Ovary (tissue), 9 donors: ENCODE results near the gene BMF. TPM values are rescaled to one million over a fixed set of nuclear protein-coding genes. Genes with fewer than 3 reads are reported as not detected.

Source experiments
- DNase-seq, 5 donors: peaks; one replicate each; pipeline ENCODE4 v3.0.0-alpha.2; 2019 to 2020
- H3K27ac ChIP-seq, 2 donors: fragments of 200-600 bp; one replicate each; pipeline versions ENCODE4 v1.5.1 to v1.8.0; 2019 to 2022
- H3K27me3 ChIP-seq: fragments of 200-600 bp; one replicate; pipeline ENCODE4 v1.8.0; 2022
- H3K36me3 ChIP-seq: fragments of 200-600 bp; sonication (generic); one replicate; pipeline ENCODE4 v1.5.1; 2019
- H3K4me1 ChIP-seq: one replicate; pipeline ENCODE4 v1.8.1; 2013; ENCODE audit warnings: mild to moderate bottlenecking, moderate library complexity; ENCODE audit not compliant: insufficient read depth
- H3K4me3 ChIP-seq: fragments of 200-600 bp; sonication (generic); one replicate; pipeline ENCODE4 v1.5.1; 2017
- H3K9me3 ChIP-seq, 2 donors: fragments of 200-600 bp in 1 of 2; sonication (generic) in 1 of 2; one replicate each; pipeline versions ENCODE4 v1.5.1 to v1.8.1; 2013 to 2019; ENCODE audit warnings: mild to moderate bottlenecking in 1 of 2, moderate library complexity in 1 of 2
- CTCF ChIP-seq, 3 donors: fragments of 450-650 bp in 2 of 3; fragments of 200-600 bp in 1 of 3; IDR thresholded peaks; one replicate each; pipeline versions ENCODE4 v1.5.1 to v1.8.0; 2016 to 2022; ENCODE audit warnings: antibody characterized with exemption in 3 of 3, mild to moderate bottlenecking in 1 of 3
- EP300 ChIP-seq: sonication (generic); formaldehyde crosslinking; IDR thresholded peaks from one replicate; pipeline ENCODE4 v1.6.1; 2017; ENCODE audit warnings: antibody characterized with exemption
- POLR2A ChIP-seq: fragments of 450-650 bp; IDR thresholded peaks from one replicate; pipeline ENCODE4 v1.6.1; 2017; ENCODE audit warnings: antibody characterized with exemption, mild to moderate bottlenecking, moderate library complexity
- WGBS, 3 donors: extraction: QIAGEN DNeasy Blood & Tissue Kit in 1 of 3; methylation state at CpG; one replicate each; pipeline versions ENCODE4 v1.1.5 to v1.1.7; 2013 to 2017; 5-methylcytosine and 5-hydroxymethylcytosine counted together
- intact Hi-C, 4 donors: fragments of 100-400 bp; cut with DNase I; formaldehyde crosslinking; loops; one replicate each; pipeline versions ENCODE4 v1.11.0 to v1.15.1; 2022 to 2023
- polyA plus RNA-seq, 2 donors: library from polyadenylated mRNA; stranded (reverse); fragments of 200-250 nt in 1 of 2; fragments of 350-450 nt in 1 of 2; fragmentation: Illumina TruSeq in 1 of 2; extraction: RNeasy Lipid Tissue Mini Kit (QIAGEN cat#74804) in 1 of 2; gene quantifications; one replicate each; pipeline ENCODE4 v1.2.3, GENCODE V29; 2013 to 2014
- total RNA-seq, 7 donors: library from RNA; depleted of rRNA in 2 of 7; stranded (reverse); fragments of >200 nt in 2 of 7; fragmentation: NEBNext Ultra II Directional in 3 of 7; extraction: Animal tissue kit (Norgen Biotek cat#: 25700) in 3 of 7; gene quantifications; one replicate each; pipeline versions ENCODE4 v1.1.0 to v1.2.4, GENCODE V29; 2016 to 2023
- donor health status: DM: no; HTN: no; CAD: no; lungs with moderate emphysema.
- donor health status: DM: no; HTN: no; CAD: no.
- donor health status: Bipolar disorder and iron deficiency.
- donor health status: DM: yes; HTN: yes; CAD: no.
- donor health status: DM: no; HTN: no; CAD: no.
- donor health status: DM: yes; HTN: yes; CAD: no.

Gene BMF
- total and polyA plus RNA-seq, 9 donors, result 5.7 to 26.5 (median 17.2) TPM

- no peaks in the 10 kb centered on the region for H3K9me3 ChIP-seq
- WGBS, 3 donors, result 1 to 3% (median 2%) methylated on average over 12 of the region's 12 CpGs
- intact Hi-C loops, result no loop called here
- peak; percentile 71 to 78 (median 76) for DNase-seq
- peaks cover 8% of the 10 kb centered on the region for H3K4me1 ChIP-seq
- no peaks in the 10 kb centered on the region for H3K36me3 ChIP-seq
- peak overlapping the region; percentile 30 for H3K4me3 ChIP-seq
- H3K27ac ChIP-seq, result peak overlapping the region; percentile 23 to 84
- no peak for TF ChIP-seq POLR2A
- TF ChIP-seq CTCF (IDR thresholded peaks at IDR 0.05), result peak in 1 of 3 donors; percentile 19
- no peak for TF ChIP-seq EP300
- H3K27me3 ChIP-seq, result no peaks in the 10 kb centered on the region
These were observed 26.9 kb downstream of the BMF start for GRCh38 chr15:40081691-40082194.

- Histone ChIP-seq H3K9me3 (no peaks in the 10 kb centered on the region), H3K36me3 (no peaks in the 10 kb centered on the region), H3K27me3 (no peaks in the 10 kb centered on the region), H3K4me1 (peaks cover 9% of the 10 kb centered on the region), H3K4me3 (no peak overlapping the region), H3K27ac (peak overlapping the region; percentile 23 to 84)
- intact Hi-C loops, result no loop called here
- TF ChIP-seq POLR2A (no peak), EP300 (no peak), CTCF (IDR thresholded peaks at IDR 0.05) (no peak)
- peak in 1 of 5 donors; percentile 14 for DNase-seq
- WGBS, 3 donors, result 45 to 59% (median 56%) methylated on average over 5 of the region's 5 CpGs
These were observed 27.8 kb downstream of the BMF start for GRCh38 chr15:40080847-40081246.

- H3K9me3 ChIP-seq, result no peaks in the 10 kb centered on the region
- TF ChIP-seq EP300 (no peak), POLR2A (no peak), CTCF (IDR thresholded peaks at IDR 0.05) (no peak)
- peak overlapping the region in 1 of 2 donors; percentile 84 for H3K27ac ChIP-seq
- H3K36me3 ChIP-seq, result no peaks in the 10 kb centered on the region
- no peak for DNase-seq
- H3K27me3 ChIP-seq, result no peaks in the 10 kb centered on the region
- intact Hi-C loops, result no loop called here
- peaks cover 12% of the 10 kb centered on the region for H3K4me1 ChIP-seq
- WGBS, 3 donors, result 63 to 88% (median 84%) methylated on average over 1 of the region's 1 CpG
- no peak overlapping the region for H3K4me3 ChIP-seq
These were observed 28.6 kb downstream of the BMF start for GRCh38 chr15:40080104-40080503.

GRCh38 chr15:40079456-40079855 lies 29.2 kb downstream of the BMF start:
- no peak overlapping the region for H3K27ac ChIP-seq
- no peak for TF ChIP-seq CTCF (IDR thresholded peaks at IDR 0.05)
- no peak for TF ChIP-seq POLR2A
- TF ChIP-seq EP300, result no peak
- peak in 1 of 5 donors; percentile 5 for DNase-seq
- H3K9me3 ChIP-seq, result no peaks in the 10 kb centered on the region
- intact Hi-C loops, result no loop called here
- peaks cover 12% of the 10 kb centered on the region for H3K4me1 ChIP-seq
- H3K36me3 ChIP-seq, result no peaks in the 10 kb centered on the region
- H3K4me3 ChIP-seq, result no peak overlapping the region
- WGBS, 3 donors, result 96 to 97% (median 97%) methylated on average over 6 of the region's 6 CpGs
- no peaks in the 10 kb centered on the region for H3K27me3 ChIP-seq
